HL-60 (cell line): ENCODE measurements around the gene HPCAL1.
"Not testable (repeated sequence)": the region's sequence is repeated elsewhere in the genome, so short reads cannot be mapped to it uniquely, and the experiment has no call there.

Experiments
- GABPA ChIP-seq: IDR thresholded peaks from 2 replicates; pipeline ENCODE4 v1.6.1; 2012; ENCODE audit warnings: low read depth
- POLR2AphosphoS5 ChIP-seq: IDR thresholded peaks from 2 replicates; pipeline ENCODE4 v1.6.1; 2012; ENCODE audit warnings: low read depth
- SPI1 ChIP-seq: IDR thresholded peaks from 2 replicates; pipeline ENCODE4 v1.6.1; 2012; ENCODE audit warnings: low read depth, mild to moderate bottlenecking, borderline replicate concordance
- TF ChIP-seq, protein P1 (sequence below): IDR thresholded peaks from one replicate; pipeline ENCODE4 v1.5.1; 2011; ENCODE audit warnings: low read length, control low read depth, inconsistent platforms; ENCODE audit not compliant: insufficient read depth
- TF ChIP-seq, protein P2 (sequence below): IDR thresholded peaks from 2 replicates; pipeline ENCODE4 v1.6.1; 2012; ENCODE audit warnings: low read depth; ENCODE audit not compliant: insufficient replicate concordance

DNA sequence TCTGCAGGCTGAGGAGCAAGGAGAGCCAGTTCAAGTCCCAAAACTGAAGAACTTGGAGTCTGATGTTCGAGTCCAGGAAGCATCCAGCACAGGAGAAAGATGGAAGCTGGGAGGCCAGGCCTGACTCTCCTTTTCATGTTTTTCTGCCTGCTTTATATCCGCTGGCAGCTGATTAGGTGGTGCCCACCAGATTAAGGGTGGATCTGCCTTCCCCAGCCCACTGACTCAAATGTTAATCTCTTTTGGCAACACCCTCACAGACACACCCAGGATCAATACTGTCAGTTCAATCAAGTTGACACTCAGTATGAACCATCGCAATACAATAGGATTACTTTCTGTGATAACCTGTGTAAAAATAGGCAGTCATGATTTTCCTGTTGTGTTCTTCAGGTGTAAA lies 154.5 kb downstream of the HPCAL1 start:
- TF ChIP-seq, protein P1, sequence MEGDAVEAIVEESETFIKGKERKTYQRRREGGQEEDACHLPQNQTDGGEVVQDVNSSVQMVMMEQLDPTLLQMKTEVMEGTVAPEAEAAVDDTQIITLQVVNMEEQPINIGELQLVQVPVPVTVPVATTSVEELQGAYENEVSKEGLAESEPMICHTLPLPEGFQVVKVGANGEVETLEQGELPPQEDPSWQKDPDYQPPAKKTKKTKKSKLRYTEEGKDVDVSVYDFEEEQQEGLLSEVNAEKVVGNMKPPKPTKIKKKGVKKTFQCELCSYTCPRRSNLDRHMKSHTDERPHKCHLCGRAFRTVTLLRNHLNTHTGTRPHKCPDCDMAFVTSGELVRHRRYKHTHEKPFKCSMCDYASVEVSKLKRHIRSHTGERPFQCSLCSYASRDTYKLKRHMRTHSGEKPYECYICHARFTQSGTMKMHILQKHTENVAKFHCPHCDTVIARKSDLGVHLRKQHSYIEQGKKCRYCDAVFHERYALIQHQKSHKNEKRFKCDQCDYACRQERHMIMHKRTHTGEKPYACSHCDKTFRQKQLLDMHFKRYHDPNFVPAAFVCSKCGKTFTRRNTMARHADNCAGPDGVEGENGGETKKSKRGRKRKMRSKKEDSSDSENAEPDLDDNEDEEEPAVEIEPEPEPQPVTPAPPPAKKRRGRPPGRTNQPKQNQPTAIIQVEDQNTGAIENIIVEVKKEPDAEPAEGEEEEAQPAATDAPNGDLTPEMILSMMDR: not testable (repeated sequence)
- not testable (repeated sequence) for TF ChIP-seq POLR2AphosphoS5, SPI1, GABPA
- TF ChIP-seq, protein P2, sequence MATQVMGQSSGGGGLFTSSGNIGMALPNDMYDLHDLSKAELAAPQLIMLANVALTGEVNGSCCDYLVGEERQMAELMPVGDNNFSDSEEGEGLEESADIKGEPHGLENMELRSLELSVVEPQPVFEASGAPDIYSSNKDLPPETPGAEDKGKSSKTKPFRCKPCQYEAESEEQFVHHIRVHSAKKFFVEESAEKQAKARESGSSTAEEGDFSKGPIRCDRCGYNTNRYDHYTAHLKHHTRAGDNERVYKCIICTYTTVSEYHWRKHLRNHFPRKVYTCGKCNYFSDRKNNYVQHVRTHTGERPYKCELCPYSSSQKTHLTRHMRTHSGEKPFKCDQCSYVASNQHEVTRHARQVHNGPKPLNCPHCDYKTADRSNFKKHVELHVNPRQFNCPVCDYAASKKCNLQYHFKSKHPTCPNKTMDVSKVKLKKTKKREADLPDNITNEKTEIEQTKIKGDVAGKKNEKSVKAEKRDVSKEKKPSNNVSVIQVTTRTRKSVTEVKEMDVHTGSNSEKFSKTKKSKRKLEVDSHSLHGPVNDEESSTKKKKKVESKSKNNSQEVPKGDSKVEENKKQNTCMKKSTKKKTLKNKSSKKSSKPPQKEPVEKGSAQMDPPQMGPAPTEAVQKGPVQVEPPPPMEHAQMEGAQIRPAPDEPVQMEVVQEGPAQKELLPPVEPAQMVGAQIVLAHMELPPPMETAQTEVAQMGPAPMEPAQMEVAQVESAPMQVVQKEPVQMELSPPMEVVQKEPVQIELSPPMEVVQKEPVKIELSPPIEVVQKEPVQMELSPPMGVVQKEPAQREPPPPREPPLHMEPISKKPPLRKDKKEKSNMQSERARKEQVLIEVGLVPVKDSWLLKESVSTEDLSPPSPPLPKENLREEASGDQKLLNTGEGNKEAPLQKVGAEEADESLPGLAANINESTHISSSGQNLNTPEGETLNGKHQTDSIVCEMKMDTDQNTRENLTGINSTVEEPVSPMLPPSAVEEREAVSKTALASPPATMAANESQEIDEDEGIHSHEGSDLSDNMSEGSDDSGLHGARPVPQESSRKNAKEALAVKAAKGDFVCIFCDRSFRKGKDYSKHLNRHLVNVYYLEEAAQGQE: not testable (repeated sequence)
